Esophagus muscularis mucosa (tissue), 4 donors: ENCODE measurements around the gene CARMIL1.

Source experiments
- EP300 ChIP-seq: sonication (generic); formaldehyde crosslinking; IDR thresholded peaks from one replicate; pipeline ENCODE4 v1.6.1; 2017; ENCODE audit warnings: antibody characterized with exemption
- POLR2A ChIP-seq: fragments of 450-650 bp; IDR thresholded peaks from one replicate; pipeline ENCODE4 v1.6.1; 2017; ENCODE audit warnings: antibody characterized with exemption, moderate library complexity, mild to moderate bottlenecking, low read depth
- TF ChIP-seq, protein P1 (sequence below), 3 experiments: fragments of 200-600 bp in 2 of 3; fragments of 450-650 bp in 1 of 3; sonication (generic) in 2 of 3; IDR thresholded peaks; one replicate each; pipeline ENCODE4 v1.5.1; 2017 to 2019; ENCODE audit warnings: antibody characterized with exemption in 3 of 3, mild to moderate bottlenecking in 2 of 3, moderate library complexity in 1 of 3

DNA sequence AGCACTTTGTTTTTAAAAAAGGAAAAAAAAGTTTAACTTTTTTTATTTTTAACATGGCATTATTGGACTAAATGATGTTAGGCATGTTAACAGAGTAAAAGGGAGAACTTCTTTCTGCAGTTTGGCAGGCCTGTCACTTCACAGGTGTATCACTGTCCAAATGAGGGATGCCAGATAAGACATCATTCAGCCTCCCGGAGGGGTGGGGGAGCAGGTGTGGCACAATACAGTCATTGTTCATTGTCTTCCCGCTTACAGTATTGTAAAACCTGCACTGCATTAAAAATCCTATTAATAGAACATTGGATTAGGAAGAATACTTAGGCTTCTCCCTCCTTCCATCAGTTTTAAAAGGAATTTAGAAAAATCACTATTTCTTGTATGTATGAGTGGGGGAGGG is 80.7 kb downstream of the CARMIL1 start:
- TF ChIP-seq, protein P1, sequence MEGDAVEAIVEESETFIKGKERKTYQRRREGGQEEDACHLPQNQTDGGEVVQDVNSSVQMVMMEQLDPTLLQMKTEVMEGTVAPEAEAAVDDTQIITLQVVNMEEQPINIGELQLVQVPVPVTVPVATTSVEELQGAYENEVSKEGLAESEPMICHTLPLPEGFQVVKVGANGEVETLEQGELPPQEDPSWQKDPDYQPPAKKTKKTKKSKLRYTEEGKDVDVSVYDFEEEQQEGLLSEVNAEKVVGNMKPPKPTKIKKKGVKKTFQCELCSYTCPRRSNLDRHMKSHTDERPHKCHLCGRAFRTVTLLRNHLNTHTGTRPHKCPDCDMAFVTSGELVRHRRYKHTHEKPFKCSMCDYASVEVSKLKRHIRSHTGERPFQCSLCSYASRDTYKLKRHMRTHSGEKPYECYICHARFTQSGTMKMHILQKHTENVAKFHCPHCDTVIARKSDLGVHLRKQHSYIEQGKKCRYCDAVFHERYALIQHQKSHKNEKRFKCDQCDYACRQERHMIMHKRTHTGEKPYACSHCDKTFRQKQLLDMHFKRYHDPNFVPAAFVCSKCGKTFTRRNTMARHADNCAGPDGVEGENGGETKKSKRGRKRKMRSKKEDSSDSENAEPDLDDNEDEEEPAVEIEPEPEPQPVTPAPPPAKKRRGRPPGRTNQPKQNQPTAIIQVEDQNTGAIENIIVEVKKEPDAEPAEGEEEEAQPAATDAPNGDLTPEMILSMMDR (IDR thresholded peaks at IDR 0.05) = no peak
- TF ChIP-seq EP300 = no peak
- no peak for TF ChIP-seq POLR2A
